ENCODE data around the gene MYO3B.
"Not testable (repeated sequence)": the region's sequence is repeated elsewhere in the genome, so short reads cannot be mapped to it uniquely, and the experiment has no call there.

MYO3B gene

DNA sequence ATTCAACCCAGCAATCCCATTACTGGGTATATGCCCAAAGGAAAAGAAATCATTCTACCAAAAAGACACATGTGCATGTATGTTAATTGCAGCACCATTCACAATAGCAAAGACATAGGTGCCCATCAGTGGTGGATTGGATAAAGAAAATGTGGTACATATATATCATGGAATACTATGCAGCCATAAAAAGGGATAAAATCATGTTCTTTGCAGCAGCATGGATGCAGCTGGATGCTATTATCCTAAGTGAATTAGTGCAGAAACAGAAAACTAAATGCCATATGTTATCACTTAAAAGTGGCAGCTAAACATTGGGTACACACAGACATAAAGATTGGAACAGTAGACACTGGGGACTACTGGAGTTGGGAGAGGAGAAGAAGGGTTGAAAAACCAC is 82.2 kb downstream of the MYO3B start:
- no peak overlapping the region for H3K4me3 ChIP-seq (replicated peaks in 1 of 2; ENCODE audit: low read depth in 2 of 2, low read length in 2 of 2)
- no peak for TF ChIP-seq CTCF (IDR thresholded peaks at IDR 0.05; ENCODE audit: low read depth, low read length)
- no peak for DNase-seq (ENCODE audit: low read depth in 2 of 2)

DNA sequence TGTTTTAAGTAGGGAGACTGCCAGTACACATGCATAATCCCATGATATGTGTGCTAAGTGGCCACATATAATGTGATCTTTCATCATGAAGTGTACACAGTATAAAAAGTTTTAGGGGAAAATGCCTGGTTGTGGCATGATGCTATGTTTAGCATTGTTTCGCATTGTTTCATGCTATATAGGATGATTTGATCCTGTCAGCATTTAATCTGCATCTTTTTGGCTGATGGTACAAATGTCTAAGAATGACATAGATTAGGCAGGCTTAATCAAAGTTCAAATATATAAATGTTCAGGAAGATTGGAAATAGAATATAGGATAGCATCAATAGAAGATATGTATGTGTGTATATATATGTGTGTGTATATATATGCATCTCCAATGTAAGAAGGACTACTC is 83.6 kb downstream of the MYO3B start:
- TF ChIP-seq CTCF (IDR thresholded peaks at IDR 0.05; ENCODE audit: low read depth, low read length): no peak
- DNase-seq (ENCODE audit: low read depth in 2 of 2): no peak
- H3K4me3 ChIP-seq (replicated peaks in 1 of 2; ENCODE audit: low read depth in 2 of 2, low read length in 2 of 2): no peak overlapping the region

GRCh38 chr2:170262343-170262742 is 84.4 kb downstream of the MYO3B start:
- no peak for DNase-seq (ENCODE audit: low read depth in 2 of 2)
- H3K4me3 ChIP-seq (replicated peaks in 1 of 2; ENCODE audit: low read depth in 2 of 2, low read length in 2 of 2): no peak overlapping the region
- TF ChIP-seq CTCF (IDR thresholded peaks at IDR 0.05; ENCODE audit: low read depth, low read length): no peak

- H3K4me3 ChIP-seq (replicated peaks in 1 of 2; ENCODE audit: low read depth in 2 of 2, low read length in 2 of 2): no peak overlapping the region
- no peak for DNase-seq (ENCODE audit: low read depth in 2 of 2)
- no peak for TF ChIP-seq CTCF (IDR thresholded peaks at IDR 0.05; ENCODE audit: low read depth, low read length)
These were observed 84.9 kb downstream of the MYO3B start for GRCh38 chr2:170262806-170263205.

DNA sequence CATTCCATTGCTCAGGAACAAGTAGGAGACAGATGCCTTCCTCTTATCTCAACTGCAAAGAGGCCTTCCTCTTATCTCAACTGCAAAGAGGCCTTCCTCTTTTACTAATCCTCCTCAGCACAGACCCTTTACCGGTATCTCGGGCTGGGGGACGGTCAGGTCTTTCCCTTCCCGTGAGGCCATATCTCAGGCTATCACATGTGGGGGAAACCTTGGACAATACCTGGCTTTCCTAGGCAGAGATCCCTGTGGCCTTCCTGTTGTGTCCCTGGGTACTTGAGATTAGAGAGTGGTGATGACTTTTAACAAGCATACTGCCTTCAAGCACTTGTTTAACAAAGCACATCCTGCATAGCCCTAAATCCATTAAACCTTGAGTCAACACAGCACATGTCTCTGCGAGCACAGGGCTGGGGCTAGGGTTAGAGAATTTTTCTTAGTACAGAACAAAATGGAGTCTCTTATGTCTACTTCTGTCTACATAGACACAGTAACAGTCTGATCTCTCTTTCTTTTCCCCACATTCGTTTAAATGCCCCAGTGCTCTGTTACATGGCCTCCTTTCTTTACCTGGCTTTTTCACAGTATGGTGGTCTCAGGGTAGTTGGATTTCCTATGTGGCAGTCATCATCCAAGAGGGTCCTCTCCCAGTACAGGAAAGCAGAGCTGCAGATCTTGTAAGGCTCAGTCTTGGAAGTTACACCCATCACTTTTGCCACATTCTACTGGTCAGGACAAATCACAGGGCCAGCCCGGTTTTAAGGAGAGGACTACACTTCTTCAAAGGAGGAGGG is 86.0 kb downstream of the MYO3B start:
- DNase-seq (ENCODE audit: low read depth in 2 of 2); H3K4me3 ChIP-seq (replicated peaks in 1 of 2; ENCODE audit: low read depth in 2 of 2, low read length in 2 of 2): not testable (repeated sequence)

DNA sequence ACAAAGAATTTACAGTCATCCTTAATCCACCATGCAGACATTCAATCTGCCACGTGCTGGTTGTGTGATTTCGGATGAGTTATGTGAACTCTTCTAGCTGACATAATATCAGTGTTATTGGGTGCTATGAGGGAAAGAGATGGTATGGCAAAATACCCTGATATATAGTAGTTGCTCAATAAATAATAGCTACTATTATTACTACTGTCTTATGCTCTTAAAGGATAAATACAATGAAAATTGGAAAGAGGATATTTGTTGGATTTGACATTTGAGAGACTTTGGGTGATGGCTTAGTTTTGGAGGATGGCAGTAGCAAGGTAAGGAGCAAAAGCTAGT is 86.5 kb downstream of the MYO3B start:
- no peak overlapping the region for H3K4me3 ChIP-seq (replicated peaks in 1 of 2; ENCODE audit: low read depth in 2 of 2, low read length in 2 of 2)
- DNase-seq (ENCODE audit: low read depth in 2 of 2): no peak
- TF ChIP-seq CTCF (IDR thresholded peaks at IDR 0.05; ENCODE audit: low read depth, low read length): no peak

- no peak for DNase-seq (ENCODE audit: low read depth in 2 of 2)
- no peak overlapping the region for H3K4me3 ChIP-seq (replicated peaks in 1 of 2; ENCODE audit: low read depth in 2 of 2, low read length in 2 of 2)
- no peak for TF ChIP-seq CTCF (IDR thresholded peaks at IDR 0.05; ENCODE audit: low read depth, low read length)
These were observed 86.9 kb downstream of the MYO3B start for GRCh38 chr2:170264865-170265264.

All from cardiac fibroblast (primary cell).